ENCODE data around the gene NAE1. TPM values are rescaled to one million over a fixed set of nuclear protein-coding genes. Genes with fewer than 3 reads are reported as not detected.
A peak's percentile ranks its signal among the peaks of the same experiment; 100 is the strongest.

Gene NAE1
- total RNA-seq, 1 donor from 2014 or later = 41.2 TPM

GRCh38 chr16:66849549-66849948 lies 18.8 kb upstream of the NAE1 start:
- no peak for ATAC-seq

GRCh38 chr16:66849021-66849420 lies 18.2 kb upstream of the NAE1 start:
- ATAC-seq = no peak

- no peak for ATAC-seq
These were observed 17.4 kb upstream of the NAE1 start for GRCh38 chr16:66848172-66848571.

GRCh38 chr16:66847533-66848067 lies 16.8 kb upstream of the NAE1 start:
- no peak for ATAC-seq

DNA sequence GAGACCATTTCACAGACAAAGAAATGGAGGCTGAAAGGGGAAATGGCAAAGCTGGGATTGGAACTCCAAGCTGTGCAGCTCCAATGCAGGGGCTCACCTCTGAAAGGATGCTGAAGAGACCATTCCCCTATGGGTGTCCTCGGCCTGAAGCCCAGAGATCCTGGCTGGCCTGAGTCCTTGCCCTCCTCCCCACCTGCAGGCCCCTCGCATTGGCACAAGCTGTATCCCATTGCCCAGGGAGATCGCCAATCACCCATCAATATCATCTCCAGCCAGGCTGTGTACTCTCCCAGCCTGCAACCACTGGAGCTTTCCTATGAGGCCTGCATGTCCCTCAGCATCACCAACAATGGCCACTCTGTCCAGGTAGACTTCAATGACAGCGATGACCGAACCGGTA lies 16.1 kb upstream of the NAE1 start:
- no peak for ATAC-seq

- no peak for ATAC-seq
These were observed 15.5 kb upstream of the NAE1 start for GRCh38 chr16:66846266-66846665.

GRCh38 chr16:66845791-66846221 lies 15.0 kb upstream of the NAE1 start:
- no peak for ATAC-seq

DNA sequence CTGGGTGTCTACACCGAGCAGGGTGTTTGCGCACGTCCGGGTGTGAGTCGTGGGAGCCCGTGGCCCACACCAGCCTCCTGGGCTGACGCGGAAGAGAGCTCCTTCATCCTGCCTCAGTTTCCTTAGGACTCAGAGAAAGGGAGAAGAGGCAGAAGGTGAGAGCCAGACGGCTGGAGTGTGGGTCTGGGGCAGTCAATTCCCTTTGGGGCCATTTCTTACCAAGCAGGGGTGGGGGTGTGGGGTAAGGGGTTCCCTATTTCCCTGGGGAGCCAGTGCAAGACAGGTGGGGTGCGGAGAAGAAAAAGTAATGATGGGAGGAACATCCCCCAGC lies 14.3 kb upstream of the NAE1 start:
- peak; percentile 20 for ATAC-seq

GRCh38 chr16:66844342-66845079 lies 13.7 kb upstream of the NAE1 start, which contains the start of gene CA7:
CA7 (plus strand) TSS chr16:66844414; CDS start chr16:66844488, 74 bp downstream.
- peak; percentile 33 for ATAC-seq

DNA sequence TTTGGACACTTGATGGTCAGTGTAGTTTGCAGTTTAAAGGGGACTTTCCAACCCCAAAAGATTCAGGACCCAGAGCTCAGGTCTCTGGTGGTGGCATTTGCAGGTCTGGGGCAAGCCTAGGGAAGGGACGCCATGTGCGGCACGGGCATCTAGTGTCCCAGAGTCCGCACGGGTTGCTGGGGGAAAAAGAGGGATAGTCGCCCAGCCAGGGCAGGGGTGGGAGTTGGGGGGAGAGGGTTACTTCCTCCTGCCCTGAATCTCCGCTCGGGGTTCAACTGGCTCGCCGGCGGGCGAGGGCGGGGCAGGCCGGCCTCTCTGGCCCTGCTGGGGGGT lies 13.2 kb upstream of the NAE1 start:
- no peak for ATAC-seq

DNA sequence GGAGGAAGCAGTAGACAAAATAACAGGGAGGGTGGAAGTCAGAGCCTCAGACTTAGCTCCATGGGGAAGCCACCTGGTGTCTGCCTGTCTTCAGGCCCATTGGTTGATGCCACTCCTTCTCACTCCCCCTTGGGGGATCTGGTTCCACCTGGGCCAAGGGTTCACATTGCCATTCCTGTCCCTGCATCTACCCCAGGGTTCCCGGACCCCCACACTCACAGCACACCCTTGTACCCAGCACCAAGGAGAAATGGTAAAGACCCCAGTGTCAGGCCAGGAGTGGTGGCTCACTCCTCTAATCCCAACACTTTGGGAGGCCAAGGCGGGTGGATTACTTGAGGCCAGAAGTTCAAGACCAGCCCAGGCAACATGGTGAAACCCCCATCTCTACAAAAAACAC lies 12.4 kb upstream of the NAE1 start:
- ATAC-seq = no peak

DNA sequence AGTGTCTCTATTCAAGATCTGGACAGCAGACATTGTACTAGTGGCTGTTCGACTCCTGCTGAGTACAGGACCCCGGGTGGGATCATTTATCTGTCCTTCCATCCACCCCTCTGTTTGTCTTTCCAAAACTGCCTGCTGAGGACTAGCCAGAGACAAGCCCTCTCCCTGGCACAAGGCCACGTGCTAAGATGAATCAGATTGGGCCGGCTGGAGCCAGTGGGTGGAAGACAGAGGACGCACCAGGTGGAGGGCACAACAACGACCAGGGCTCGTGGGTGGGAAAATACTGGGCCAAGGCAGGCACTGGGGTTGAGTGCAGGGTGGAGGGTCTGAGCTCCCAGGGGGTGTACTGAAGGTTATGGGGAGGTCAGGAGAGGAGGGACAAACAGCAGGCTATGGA lies 12.0 kb upstream of the NAE1 start:
- peak; percentile 31 for ATAC-seq

- ATAC-seq = no peak
These were observed 10.6 kb upstream of the NAE1 start for GRCh38 chr16:66841366-66841765.

- no peak for ATAC-seq
These were observed 10.1 kb upstream of the NAE1 start for GRCh38 chr16:66840883-66841282.

DNA sequence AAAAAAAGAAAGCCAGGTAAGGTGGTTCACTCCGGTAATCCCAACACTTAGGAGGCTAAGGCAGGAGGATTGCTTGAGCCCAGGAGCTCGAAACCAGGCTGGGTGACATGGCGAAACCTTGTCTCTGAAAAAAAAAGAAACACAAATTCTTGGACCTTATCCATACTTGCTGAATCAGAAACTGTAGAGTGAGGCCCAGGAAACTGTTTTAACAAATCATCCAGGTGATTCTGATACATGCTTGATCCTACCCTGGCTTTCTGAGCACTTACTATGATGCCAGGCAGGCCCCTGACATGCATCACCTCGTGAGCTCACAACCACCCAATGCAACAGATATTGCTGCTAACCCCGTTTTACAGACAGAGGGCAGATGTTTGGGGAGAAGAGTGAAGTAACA lies 4.0 kb upstream of the NAE1 start:
- no peak for ATAC-seq

GRCh38 chr16:66832661-66833305 lies 2.0 kb upstream of the NAE1 start:
- ATAC-seq = no peak

- no peak for ATAC-seq
These were observed 1.4 kb upstream of the NAE1 start for GRCh38 chr16:66832190-66832589.

DNA sequence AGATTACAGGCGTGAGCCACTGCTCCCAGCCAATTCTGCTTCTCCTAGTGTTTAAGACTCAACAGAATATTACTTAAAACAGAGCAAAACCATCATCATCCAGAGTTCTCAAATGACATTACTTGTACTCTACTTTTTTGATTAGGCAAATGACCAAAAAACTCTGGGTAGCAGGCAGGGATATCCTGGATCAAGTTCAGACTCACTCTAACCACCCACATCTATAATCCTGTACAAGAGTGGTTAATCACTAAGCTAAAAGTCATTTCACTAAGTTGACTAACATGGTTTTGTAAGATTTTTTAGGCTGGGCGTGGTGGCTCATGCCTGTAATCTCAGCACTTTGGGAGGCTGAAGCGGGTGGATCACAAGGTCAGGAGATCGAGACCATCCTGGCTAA lies 6.8 kb downstream of the NAE1 start:
- no peak for ATAC-seq

DNA sequence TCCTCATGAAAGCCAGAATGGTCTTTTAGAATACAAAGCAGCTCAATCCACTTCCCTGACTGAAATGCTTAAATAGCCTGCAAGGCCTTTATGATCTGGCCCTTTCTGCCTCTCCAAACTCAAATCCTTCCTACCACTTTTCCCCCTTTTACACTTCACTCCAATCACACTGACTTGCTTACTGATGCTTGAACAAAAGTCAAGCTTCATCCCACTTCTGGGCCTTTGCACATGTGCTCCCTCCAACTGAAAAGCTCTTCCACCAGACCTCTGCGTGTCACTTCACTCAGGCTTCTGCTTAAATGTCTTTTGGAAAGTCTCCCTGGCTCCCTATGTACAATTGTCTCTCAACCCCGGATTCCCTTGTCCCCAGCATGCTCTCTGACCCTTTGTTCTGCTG lies 16.0 kb downstream of the NAE1 start:
- ATAC-seq = no peak

DNA sequence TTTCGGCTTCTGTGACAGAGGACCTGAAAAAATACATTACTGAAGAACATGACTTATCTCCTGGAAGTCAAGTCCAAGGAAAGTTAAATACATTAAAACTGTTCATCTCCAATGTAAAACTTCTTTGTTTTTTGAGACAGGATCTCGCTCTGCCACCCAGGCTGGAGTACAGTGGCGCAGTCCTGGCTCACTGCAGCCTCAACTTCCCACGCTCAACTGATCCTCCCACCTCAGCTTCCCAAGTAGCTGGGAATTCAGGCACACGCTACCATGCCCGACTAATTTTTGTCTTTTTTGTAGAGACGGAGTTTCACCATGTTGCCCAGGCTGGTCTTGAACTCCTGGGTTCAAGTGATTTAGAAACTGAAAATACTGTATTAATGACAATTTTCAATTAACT lies 19.7 kb downstream of the NAE1 start:
- ATAC-seq = no peak

GRCh38 chr16:66810391-66810790 lies 20.4 kb downstream of the NAE1 start:
- ATAC-seq = peak; percentile 92

DNA sequence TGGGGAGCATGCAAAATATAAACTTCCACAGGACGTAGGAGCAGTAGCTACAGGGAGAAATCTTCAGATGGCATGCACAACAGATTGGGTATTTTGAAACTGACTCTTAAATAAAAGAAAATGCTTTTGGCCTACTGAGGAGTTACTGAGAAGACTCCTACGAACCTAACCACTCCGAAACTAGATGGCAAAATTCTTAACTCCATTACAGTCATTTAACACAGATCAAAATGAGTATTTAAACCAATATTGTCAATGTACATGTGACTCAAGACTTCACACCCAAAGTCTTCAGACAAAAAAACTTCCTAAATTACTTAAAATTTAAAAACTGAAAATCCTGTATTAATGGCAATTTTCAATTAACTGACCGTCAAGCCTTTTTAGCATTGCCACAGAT lies 21.0 kb downstream of the NAE1 start:
- ATAC-seq = no peak

DNA sequence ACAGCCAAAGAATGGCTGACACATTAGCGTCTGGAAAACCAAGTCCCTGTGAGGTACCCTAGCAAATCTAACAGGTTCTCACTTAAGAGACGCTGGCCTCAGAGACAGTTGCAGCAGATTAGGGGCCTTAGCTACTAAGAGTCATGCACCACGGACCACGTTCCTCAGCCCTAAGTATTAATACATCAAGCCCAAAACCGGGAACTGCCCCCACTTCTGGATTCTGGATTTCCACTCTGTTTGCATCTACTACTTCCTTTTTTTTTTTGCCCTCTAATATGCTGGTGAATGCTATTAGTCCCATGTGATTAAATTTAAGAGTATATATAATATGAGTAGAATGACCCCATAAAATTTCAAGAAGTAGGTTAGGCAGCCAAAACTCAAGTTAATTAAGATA lies 28.6 kb downstream of the NAE1 start:
- ATAC-seq = no peak

- ATAC-seq = peak; percentile 15
These were observed 29.3 kb downstream of the NAE1 start, which contains the start of gene TERB1 for GRCh38 chr16:66801320-66802105. TERB1 (minus strand) TSS chr16:66801584; CDS start chr16:66796798, 4,786 bp downstream.
